Stimulated activated naive CD8-positive, alpha-beta T cell treated with anti-CD3 and anti-CD28 coated beads, Interleukin-15, amount 100 ng/mL, for 72 hours (primary cell): Measurements from ENCODE around the gene SNAPIN.

Experiments
- ATAC-seq: fragments of 150-1000 bp; cut with Tn5 transposase; 2 replicates; pipeline ENCODE4 v1.10.0; 2021; ENCODE audit warnings: mild to moderate bottlenecking, moderate library complexity
- DNase-seq, 2 donors: peaks; one replicate each; pipeline ENCODE4 v3.0.0; 2021 to 2022
- H3K27ac Mint-ChIP-seq, 2 donors: one replicate each; pipeline ENCODE4 v1.8.0; 2022; ENCODE audit warnings: mild to moderate bottlenecking in 2 of 2, mixed read lengths in 2 of 2, moderate library complexity in 2 of 2
- H3K27me3 Mint-ChIP-seq: one replicate; pipeline ENCODE4 v1.8.0; 2022; ENCODE audit warnings: mixed read lengths
- H3K4me1 Mint-ChIP-seq: one replicate; pipeline ENCODE4 v1.8.0; 2022; ENCODE audit warnings: mild to moderate bottlenecking, mixed read lengths
- H3K4me3 Mint-ChIP-seq, 2 donors: one replicate each; pipeline ENCODE4 v1.8.0; 2022; ENCODE audit warnings: mild to moderate bottlenecking in 2 of 2, mixed read lengths in 2 of 2, moderate library complexity in 1 of 2
- H3K9me3 Mint-ChIP-seq, 2 donors: one replicate each; pipeline ENCODE4 v1.8.0; 2022; ENCODE audit warnings: mixed read lengths in 2 of 2

SNAPIN gene, protein sequence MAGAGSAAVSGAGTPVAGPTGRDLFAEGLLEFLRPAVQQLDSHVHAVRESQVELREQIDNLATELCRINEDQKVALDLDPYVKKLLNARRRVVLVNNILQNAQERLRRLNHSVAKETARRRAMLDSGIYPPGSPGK

DNA sequence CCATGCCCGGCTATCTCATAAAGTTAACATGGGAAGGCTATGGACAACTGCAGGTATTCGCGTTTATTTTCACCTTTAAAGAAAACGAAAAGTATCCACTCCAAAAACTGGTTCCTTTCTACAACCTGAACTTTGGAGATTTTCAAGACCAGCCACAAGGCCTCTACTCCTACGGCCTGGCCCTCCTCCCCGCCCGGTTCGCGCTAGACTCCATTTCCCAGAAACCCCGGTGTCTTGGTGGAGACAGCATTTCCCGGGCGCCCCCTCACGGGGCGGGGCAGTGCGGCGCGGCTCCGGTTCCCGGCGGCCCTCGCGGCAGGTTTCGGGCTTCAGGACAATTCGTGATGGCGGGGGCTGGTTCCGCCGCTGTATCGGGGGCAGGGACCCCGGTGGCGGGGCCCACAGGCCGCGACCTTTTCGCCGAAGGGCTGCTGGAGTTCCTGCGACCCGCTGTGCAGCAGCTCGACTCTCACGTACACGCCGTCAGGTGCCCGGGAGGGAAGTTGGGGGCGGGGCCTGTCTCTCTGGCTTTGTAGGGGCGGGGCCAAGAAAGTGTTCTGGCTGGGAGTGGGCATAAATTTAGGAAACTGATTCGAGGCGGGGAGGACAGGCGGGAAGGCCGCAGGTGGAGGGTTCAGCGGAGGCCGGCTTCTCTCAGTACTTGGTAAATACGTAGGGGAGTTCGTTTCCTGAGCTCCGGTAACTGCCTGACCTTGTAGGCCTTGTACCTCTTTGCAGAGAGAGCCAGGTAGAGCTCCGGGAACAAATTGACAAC, at the start of gene SNAPIN:
Gene SNAPIN (plus strand): TSS at position 304 of the 775 bp plus-strand sequence. CDS start 41 bp downstream, at position 345.
- Mint-ChIP-seq H3K27me3 (no peaks in the 10 kb centered on the region), H3K9me3 (no peaks in the 10 kb centered on the region), H3K4me1 (peaks cover 34% of the 10 kb centered on the region), H3K4me3 (peak within 1 kb of the TSS; percentile 92 to 96), H3K27ac (peak within 1 kb of the TSS; percentile 94 to 96)
- DNase-seq = peak; percentile 90 to 92
- peak; percentile 97 for ATAC-seq

DNA sequence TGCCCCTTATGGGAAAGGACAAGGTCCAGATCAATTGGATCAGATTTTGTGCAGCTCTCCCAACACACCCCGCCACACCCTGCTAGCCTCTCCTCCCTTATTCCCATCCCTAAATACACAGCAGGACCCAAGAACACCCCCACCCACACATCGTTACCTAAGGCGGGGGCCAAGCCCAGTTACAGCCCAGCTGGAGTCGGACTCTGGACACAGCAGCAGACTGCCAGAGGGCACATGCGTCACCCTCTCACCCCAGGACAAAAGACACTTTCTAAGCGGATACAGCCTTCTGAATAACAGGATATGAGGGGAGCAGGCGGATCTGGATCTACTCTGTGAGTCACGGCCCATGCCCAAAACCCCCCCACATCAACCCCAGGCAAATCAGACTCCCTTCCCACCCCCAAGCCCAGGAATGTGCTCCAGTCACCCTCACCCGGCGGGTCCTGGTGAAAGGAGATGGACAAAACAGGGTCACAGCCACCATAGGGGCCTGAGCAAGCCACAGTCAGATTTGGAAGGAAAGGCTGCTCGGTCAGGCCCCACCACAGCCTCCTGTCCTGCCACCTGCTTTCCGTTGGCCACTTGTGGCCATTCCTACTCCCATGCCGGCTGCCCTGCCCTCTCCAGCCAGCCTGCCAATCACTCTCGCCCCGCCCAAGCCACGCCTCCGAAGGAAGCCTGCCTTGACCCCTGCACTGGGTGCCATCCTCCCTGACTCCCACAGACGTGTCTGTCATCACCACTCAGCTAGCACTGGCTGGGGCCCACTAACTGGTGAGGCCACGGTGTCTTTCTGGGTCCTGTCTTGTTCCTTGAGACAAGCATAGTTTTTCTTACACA, 49.5 kb upstream of the SNAPIN start:
- DNase-seq (no peak), ATAC-seq (no peak)
- H3K27me3 Mint-ChIP-seq = no peaks in the 10 kb centered on the region
- no peaks in the 10 kb centered on the region for H3K4me1 Mint-ChIP-seq
- H3K4me3 Mint-ChIP-seq = no peak overlapping the region
- peak overlapping the region in 1 of 2 donors; percentile 41 for H3K27ac Mint-ChIP-seq
- no peaks in the 10 kb centered on the region for H3K9me3 Mint-ChIP-seq

DNA sequence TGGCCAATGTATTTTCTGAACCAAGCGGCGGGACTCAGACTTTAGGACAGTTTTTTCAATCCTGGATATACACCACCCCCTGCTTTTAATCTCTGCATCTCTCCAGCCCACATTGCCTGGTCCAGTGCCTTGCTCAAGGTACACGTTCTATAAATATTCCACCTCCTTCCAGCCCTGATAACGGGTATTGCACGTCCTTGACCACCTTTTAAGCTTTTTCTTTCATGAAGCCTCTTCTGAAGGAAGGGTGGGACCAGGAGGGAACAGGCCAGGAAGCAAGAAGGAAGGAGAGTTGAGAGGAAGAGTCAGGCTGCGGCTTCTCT, 49.0 kb upstream of the SNAPIN start:
- H3K4me3 Mint-ChIP-seq = no peak overlapping the region
- DNase-seq (no peak), ATAC-seq (no peak)
- no peak overlapping the region for H3K27ac Mint-ChIP-seq
- no peaks in the 10 kb centered on the region for H3K9me3 Mint-ChIP-seq
- no peaks in the 10 kb centered on the region for H3K27me3 Mint-ChIP-seq
- H3K4me1 Mint-ChIP-seq = no peaks in the 10 kb centered on the region

DNA sequence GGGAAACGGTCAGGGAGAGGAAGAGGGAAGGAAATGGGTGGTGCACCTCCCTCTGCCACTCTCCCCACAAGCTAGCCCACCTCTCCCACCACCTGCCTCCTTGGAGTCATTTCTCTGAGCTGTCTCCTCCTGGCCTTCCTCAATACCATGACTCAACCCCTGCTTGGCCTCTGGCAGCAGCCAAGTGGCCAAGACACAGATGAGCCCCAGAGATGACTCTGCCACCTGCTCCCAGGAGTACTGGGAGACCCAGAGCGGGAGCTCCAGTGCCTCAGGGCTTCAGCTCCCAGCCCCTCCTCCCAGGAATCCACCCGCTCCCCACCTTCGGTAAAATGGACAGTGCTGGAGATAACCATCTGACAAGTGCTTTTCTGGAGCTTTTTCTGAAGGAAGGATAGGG, 48.2 kb upstream of the SNAPIN start:
- Mint-ChIP-seq H3K27me3 (no peaks in the 10 kb centered on the region), H3K27ac (no peak overlapping the region), H3K4me3 (no peak overlapping the region), H3K9me3 (no peaks in the 10 kb centered on the region), H3K4me1 (no peaks in the 10 kb centered on the region)
- DNase-seq (no peak), ATAC-seq (no peak)

DNA sequence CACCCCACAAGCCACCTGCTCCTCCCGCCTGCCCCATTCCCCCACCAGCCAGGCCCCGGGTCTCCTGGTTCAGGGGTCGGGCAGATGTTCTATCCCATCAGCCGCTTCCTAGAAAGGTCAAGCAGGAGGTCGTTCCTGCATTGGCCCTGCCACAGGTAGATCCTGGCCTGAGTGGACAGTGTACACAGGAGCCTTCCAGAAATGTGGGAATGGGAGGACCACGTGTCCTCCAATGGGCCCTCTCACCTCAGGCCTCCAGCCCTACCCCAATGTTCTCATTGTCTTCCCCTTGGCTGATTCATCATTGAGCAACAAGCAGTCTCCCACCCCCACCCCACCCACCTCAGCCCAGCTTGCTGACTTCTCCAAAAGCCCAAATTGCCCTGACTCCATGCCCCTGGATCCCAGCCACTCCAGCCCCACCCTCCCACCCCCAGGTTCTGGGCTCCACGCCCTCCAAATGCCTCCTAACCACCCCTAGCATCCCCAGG, 47.6 kb upstream of the SNAPIN start:
- ATAC-seq (no peak), DNase-seq (no peak)
- H3K9me3 Mint-ChIP-seq = no peaks in the 10 kb centered on the region
- no peaks in the 10 kb centered on the region for H3K27me3 Mint-ChIP-seq
- peak overlapping the region in 1 of 2 donors; percentile 84 for H3K27ac Mint-ChIP-seq
- H3K4me3 Mint-ChIP-seq = no peak overlapping the region
- H3K4me1 Mint-ChIP-seq = no peaks in the 10 kb centered on the region

DNA sequence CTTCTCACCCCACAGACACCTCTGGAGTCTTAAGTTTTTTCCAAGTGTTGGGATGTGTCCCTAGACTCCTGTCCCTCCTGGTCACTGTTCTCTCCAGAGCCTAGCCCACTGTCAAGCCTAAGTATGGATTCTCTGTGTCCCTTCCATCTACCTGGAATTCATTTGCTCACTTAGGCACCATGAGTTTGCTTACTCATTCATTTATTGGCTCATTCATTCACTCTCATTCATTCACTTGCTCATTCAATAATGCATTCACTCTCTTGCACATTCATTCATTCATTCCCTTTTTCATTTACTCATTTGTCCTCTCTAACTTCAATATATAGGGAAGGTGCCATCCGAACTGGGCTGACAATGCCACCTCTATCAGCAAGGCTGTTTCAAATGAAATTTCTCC, 47.1 kb upstream of the SNAPIN start:
- ATAC-seq (no peak), DNase-seq (no peak)
- Mint-ChIP-seq H3K9me3 (no peaks in the 10 kb centered on the region), H3K27ac (peak overlapping the region in 1 of 2 donors; percentile 84), H3K4me3 (no peak overlapping the region), H3K27me3 (no peaks in the 10 kb centered on the region), H3K4me1 (no peaks in the 10 kb centered on the region)

DNA sequence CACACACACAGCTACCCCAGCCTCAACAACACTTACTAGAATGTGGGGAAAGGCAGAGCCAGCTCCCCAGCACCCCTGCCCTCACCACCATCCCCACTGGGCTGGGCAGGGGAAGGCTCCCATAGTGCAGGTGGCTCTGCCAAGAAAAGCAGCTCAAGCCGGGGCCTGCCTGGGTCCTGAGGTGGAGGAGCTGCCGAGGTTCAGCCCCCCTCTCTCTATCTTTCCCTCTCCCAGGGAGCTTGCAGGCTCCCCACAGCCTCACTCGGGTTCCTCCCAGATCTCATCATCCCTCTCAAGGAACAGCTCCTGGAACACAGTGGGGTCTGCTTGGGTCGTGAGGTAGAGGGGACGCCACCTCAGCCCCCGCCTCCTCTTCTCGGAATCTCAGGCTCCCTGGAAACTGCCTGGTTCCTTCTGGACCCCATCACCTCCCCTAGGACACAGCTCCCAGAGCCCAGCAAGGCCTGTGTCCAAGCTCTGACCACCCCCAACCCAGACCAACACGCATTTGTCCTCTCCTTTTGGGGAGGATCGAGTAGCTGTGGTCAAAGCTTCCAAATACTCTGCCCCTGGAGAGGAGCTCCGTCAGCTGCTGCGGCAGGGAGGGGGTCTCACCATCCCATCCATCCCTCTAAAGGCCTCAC, 46.3 kb upstream of the SNAPIN start:
- DNase-seq = no peak
- H3K9me3 Mint-ChIP-seq = no peaks in the 10 kb centered on the region
- H3K4me3 Mint-ChIP-seq = no peak overlapping the region
- H3K27me3 Mint-ChIP-seq = no peaks in the 10 kb centered on the region
- no peak overlapping the region for H3K27ac Mint-ChIP-seq
- no peak for ATAC-seq
- H3K4me1 Mint-ChIP-seq = no peaks in the 10 kb centered on the region

DNA sequence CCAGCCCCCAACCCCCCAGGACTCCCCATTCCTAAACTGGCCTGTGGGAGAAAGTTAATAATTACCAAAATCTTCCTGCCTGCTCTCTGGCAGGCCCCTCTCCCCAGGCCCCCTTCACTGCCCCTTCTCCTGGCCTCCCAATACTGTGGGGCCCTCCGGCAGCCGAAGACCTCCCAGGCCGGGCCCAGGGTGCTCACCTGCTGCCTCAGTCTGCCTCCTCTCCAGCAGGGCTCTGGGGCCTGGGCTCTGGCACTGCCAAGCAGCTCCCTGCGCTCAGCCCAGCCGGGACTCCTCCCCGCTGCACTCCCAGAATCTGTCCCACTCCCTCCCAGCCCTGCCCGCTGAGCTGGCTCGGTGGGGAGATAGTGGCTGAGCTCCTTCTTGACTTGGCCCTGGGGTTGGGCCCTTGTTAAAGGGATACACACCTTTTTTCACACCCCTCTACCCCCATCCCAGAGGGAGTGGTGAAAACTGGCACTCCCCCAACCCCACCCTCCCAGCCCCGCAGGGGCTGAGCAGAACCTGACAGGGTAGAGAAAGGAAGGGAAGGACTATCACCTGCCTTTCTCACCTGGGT, 45.7 kb upstream of the SNAPIN start, which contains the start of gene S100A16:
Gene S100A16 (minus strand): TSS at position 383 of the 577 bp plus-strand sequence. CDS start 4,986 bp downstream, outside the sequence.
- no peak within 1 kb of the TSS for H3K4me3 Mint-ChIP-seq
- no peaks in the 10 kb centered on the region for H3K4me1 Mint-ChIP-seq
- no peaks in the 10 kb centered on the region for H3K27me3 Mint-ChIP-seq
- H3K27ac Mint-ChIP-seq = no peak within 1 kb of the TSS
- H3K9me3 Mint-ChIP-seq = no peaks in the 10 kb centered on the region
- no peak for DNase-seq
- no peak for ATAC-seq

DNA sequence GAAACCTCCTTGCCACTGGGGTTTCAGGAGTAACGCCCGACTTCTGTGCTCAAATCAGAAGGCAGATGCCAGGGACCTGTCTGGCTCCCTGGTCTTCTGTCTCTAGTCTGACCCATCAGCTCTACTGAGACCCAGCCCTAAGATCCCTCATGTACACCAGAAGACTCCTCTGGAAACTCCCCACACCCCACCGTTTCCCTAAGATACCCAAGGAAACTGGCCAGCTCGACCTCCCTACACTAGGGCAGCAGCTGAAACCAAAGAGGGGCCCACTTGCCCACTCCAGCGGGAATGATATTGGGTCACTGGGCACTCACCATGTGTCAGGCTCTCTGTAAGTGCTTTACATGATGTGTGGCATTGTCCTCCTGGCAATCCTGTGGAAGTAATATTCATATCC, 45.1 kb upstream of the SNAPIN start:
- H3K27me3 Mint-ChIP-seq = no peaks in the 10 kb centered on the region
- ATAC-seq (no peak), DNase-seq (no peak)
- no peaks in the 10 kb centered on the region for H3K9me3 Mint-ChIP-seq
- no peaks in the 10 kb centered on the region for H3K4me1 Mint-ChIP-seq
- H3K27ac Mint-ChIP-seq = no peak overlapping the region
- H3K4me3 Mint-ChIP-seq = no peak overlapping the region

DNA sequence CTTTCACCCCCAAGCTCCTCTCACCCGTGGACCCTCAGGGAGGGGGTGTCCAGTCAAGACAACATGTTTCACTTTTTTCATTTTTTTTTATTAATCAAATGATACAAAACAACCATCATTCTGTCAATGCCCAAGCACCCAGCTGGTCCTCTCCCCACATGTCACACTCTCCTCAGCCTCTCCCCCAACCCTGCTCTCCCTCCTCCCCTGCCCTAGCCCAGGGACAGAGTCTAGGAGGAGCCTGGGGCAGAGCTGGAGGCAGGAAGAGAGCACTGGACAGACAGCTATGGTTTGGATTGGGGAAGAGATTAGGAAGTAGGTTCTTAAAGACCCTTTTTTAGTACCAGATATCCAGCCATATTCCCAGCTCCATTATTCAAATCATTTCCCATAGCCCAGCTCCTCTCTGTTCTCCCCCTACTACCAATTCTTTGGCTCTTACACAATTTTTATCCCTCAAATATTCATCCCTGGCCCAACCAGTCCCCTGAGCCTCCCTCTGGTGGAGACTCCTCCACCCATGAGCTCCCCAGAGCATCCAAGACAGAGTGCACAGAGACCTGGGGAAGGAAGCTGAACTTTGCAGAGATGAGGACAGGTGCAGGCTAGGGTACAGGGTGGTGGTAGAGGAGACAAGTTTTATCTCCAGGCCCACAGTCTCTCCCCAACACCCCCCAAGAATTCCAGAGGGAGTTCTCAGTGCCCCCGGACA, 44.2 kb upstream of the SNAPIN start:
- Mint-ChIP-seq H3K27ac (peak overlapping the region; percentile 29 to 60), H3K4me3 (no peak overlapping the region), H3K4me1 (no peaks in the 10 kb centered on the region), H3K9me3 (no peaks in the 10 kb centered on the region), H3K27me3 (no peaks in the 10 kb centered on the region)
- ATAC-seq (no peak), DNase-seq (no peak)

DNA sequence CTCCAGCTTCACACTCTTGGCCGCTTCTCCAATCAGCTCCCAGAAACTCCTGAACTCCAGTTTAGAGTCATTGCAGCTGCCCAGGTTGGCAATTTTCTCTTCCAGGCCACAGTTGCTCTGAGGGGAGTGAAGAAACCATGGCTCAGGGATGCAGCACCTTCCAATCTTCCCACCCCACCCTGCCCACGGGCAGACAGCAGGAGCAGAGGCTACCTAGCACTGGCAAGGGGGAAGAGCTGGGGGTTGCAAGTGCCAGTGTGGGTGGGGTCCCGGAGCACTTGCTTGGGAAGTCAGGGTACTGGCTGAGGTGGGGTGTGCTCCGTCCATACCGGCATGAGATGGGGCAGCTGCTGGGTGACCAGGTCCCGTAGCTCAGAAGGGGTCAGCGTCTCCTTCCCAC, 43.6 kb upstream of the SNAPIN start:
- H3K27ac Mint-ChIP-seq = peak overlapping the region in 1 of 2 donors; percentile 29
- no peaks in the 10 kb centered on the region for H3K27me3 Mint-ChIP-seq
- no peaks in the 10 kb centered on the region for H3K4me1 Mint-ChIP-seq
- ATAC-seq (no peak), DNase-seq (no peak)
- no peaks in the 10 kb centered on the region for H3K9me3 Mint-ChIP-seq
- H3K4me3 Mint-ChIP-seq = no peak overlapping the region

DNA sequence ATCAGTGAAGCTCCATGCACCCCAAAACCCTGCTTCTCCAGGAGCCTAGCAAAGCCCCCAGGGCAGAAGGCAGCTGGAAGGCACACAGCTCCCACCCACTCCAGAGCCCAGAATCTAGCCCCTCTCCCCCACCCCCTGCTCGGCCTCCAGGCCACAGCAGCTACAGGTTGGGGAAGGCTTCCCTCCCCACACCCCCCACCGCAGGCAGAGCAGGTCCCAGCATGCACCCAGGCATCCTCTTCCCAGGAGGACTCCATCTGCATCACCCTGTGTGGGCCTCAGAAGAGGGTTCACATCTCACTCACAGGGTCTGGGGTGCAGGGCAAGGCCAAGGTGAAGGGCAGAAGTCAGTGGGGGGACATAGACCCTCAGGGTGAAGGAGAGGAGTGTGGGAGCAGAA, 43.1 kb upstream of the SNAPIN start:
- Mint-ChIP-seq H3K4me1 (no peaks in the 10 kb centered on the region), H3K27me3 (no peaks in the 10 kb centered on the region), H3K4me3 (no peak overlapping the region), H3K27ac (peak overlapping the region in 1 of 2 donors; percentile 85), H3K9me3 (no peaks in the 10 kb centered on the region)
- DNase-seq (no peak), ATAC-seq (no peak)

DNA sequence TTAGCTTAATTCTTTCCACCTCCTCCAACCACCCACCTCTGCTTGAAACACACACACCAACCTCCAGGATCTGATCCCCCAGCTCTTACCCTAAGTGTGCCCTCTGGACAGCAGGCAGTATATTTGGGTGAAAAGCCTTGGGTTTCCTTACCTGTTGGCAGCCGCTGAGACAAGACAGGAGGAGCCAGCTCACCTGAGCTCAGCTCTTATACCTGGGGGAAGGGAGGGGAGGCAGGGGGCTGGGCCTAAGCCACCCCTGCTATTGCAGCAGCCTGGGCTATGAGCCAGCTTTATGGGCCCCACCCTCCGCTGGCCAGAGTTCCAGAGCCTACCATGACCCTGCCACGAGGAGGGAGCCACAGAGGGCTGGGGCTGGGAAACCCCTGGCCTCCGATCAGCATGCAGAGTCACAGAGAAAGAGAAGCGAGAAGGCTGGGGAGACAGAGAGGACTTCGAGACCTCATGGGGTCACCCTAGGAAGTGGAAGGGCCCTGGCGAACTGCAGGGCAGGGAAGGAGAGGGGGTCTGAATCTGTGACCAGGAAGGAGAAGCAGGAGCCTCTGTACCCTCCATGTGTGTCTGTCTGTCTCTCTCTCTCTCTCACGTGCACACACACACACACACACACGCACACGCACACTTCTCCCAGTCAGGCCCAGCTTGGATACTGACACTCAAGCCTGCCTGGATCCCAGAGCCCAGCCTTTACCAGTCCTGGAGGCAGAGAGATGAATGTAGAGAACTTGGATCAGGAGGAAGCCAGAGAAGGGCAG, 42.2 kb upstream of the SNAPIN start, which contains the start of gene S100A14:
Gene S100A14 (minus strand): TSS at position 182 of the 773 bp plus-strand sequence. CDS start 467 bp downstream, outside the sequence.
- DNase-seq = no peak
- H3K4me3 Mint-ChIP-seq = no peak within 1 kb of the TSS
- no peaks in the 10 kb centered on the region for H3K27me3 Mint-ChIP-seq
- ATAC-seq = no peak
- no peaks in the 10 kb centered on the region for H3K4me1 Mint-ChIP-seq
- H3K9me3 Mint-ChIP-seq = no peaks in the 10 kb centered on the region
- peak within 1 kb of the TSS; percentile 50 to 85 for H3K27ac Mint-ChIP-seq

DNA sequence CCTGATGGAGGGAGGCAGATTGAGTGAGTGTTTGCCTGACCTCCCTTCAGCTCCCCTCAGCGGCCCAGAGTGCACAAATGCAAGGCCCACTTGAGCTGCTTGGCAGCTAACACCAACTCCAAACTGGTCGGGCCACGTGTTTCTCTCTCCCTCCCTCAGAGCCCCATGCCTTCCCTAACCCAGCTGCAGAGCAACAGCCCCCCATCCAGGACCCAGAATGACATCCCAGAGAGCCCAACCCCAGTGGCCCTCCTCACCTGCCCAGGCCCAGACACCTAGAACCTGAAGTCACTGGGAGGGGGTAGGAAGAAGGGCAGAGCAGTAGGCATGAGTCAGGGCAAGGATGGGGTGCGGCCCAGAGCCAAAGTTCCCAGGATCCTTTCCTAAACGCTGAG, 41.6 kb upstream of the SNAPIN start:
- Mint-ChIP-seq H3K27ac (no peak overlapping the region), H3K4me1 (no peaks in the 10 kb centered on the region), H3K27me3 (no peaks in the 10 kb centered on the region), H3K4me3 (no peak overlapping the region), H3K9me3 (no peaks in the 10 kb centered on the region)
- ATAC-seq = peak; percentile 5
- DNase-seq = no peak
